Right atrium auricular region (tissue), 2 donors: ENCODE data around the gene AQP6. TPM values are rescaled to one million over a fixed set of nuclear protein-coding genes. Genes with fewer than 3 reads are reported as not detected.

ENCODE experiments used
- DNase-seq: peaks from one replicate; pipeline ENCODE4 v3.0.0-alpha.2; 2019; ENCODE audit warnings: low spot score
- H3K27ac ChIP-seq, 2 donors: fragments of 200-600 bp; sonication (generic); 1 replicate in 1 of 2; 2 replicates in 1 of 2; pipeline ENCODE4 v1.5.1; 2016 to 2019
- H3K27me3 ChIP-seq, 2 donors: fragments of 200-600 bp; sonication (generic); one replicate each; pipeline versions ENCODE4 v1.5.1 to v1.6.0; 2017 to 2019
- H3K36me3 ChIP-seq: fragments of 200-600 bp; sonication (generic); one replicate; pipeline ENCODE4 v1.5.1; 2016
- H3K4me1 ChIP-seq, 2 donors: fragments of 200-600 bp; sonication (generic); one replicate each; pipeline versions ENCODE4 v1.5.1 to v1.6.0; 2017 to 2019
- H3K4me3 ChIP-seq, 2 donors: fragments of 200-600 bp; sonication (generic); 1 replicate in 1 of 2; 2 replicates in 1 of 2; pipeline ENCODE4 v1.5.1; 2017 to 2019; ENCODE audit warnings: mild to moderate bottlenecking in 1 of 2, moderate library complexity in 1 of 2
- H3K9me3 ChIP-seq, 2 donors: fragments of 200-600 bp; sonication (generic); one replicate each; pipeline ENCODE4 v1.5.1; 2019
- CTCF ChIP-seq, 2 donors: fragments of 200-600 bp; sonication (generic); IDR thresholded peaks; one replicate each; pipeline ENCODE4 v1.5.1; 2019; ENCODE audit warnings: antibody characterized with exemption in 2 of 2
- total RNA-seq, 2 donors: library from RNA; depleted of rRNA; stranded (reverse); fragments of >200 nt; gene quantifications; one replicate each; pipeline ENCODE4 v1.1.0, GENCODE V29; 2016

Gene AQP6
- total RNA-seq, 2 donors from 2014 or later, result 0.08 TPM; not detected in 1

GRCh38 chr12:49944718-49945117 lies 28.0 kb upstream of the AQP6 start:
- Histone ChIP-seq H3K4me1 (peaks cover 0 to 9% of the 10 kb centered on the region in 2 donors), H3K36me3 (no peaks in the 10 kb centered on the region), H3K9me3 (no peaks in the 10 kb centered on the region), H3K27me3 (no peaks in the 10 kb centered on the region), H3K27ac (peak overlapping the region in 1 of 2 donors; percentile 36), H3K4me3 (no peak overlapping the region)
- no peak for DNase-seq
- TF ChIP-seq CTCF (IDR thresholded peaks at IDR 0.05), result no peak

- H3K27me3 ChIP-seq, result no peaks in the 10 kb centered on the region
- no peaks in the 10 kb centered on the region for H3K36me3 ChIP-seq
- peak; percentile 90 for DNase-seq
- TF ChIP-seq CTCF (IDR thresholded peaks at IDR 0.05), result peak; percentile 87 to 91
- peak overlapping the region; percentile 6 to 41 for H3K4me3 ChIP-seq
- no peaks in the 10 kb centered on the region for H3K9me3 ChIP-seq
- peaks cover 0 to 9% of the 10 kb centered on the region in 2 donors for H3K4me1 ChIP-seq
- H3K27ac ChIP-seq, result peak overlapping the region; percentile 28 to 36
These were observed 27.2 kb upstream of the AQP6 start for GRCh38 chr12:49945394-49946080.

GRCh38 chr12:49946086-49946485 lies 26.7 kb upstream of the AQP6 start:
- H3K36me3 ChIP-seq, result no peaks in the 10 kb centered on the region
- peak overlapping the region; percentile 28 to 36 for H3K27ac ChIP-seq
- no peak for DNase-seq
- TF ChIP-seq CTCF (IDR thresholded peaks at IDR 0.05), result no peak
- H3K27me3 ChIP-seq, result no peaks in the 10 kb centered on the region
- H3K9me3 ChIP-seq, result no peaks in the 10 kb centered on the region
- H3K4me3 ChIP-seq, result no peak overlapping the region
- peaks cover 0 to 9% of the 10 kb centered on the region in 2 donors for H3K4me1 ChIP-seq

GRCh38 chr12:49946497-49946896 lies 26.2 kb upstream of the AQP6 start:
- H3K4me1 ChIP-seq, result peaks cover 0 to 9% of the 10 kb centered on the region in 2 donors
- no peak for TF ChIP-seq CTCF (IDR thresholded peaks at IDR 0.05)
- DNase-seq, result no peak
- H3K27me3 ChIP-seq, result no peaks in the 10 kb centered on the region
- H3K9me3 ChIP-seq, result no peaks in the 10 kb centered on the region
- no peak overlapping the region for H3K27ac ChIP-seq
- H3K36me3 ChIP-seq, result no peaks in the 10 kb centered on the region
- H3K4me3 ChIP-seq, result no peak overlapping the region

GRCh38 chr12:49947593-49948226 lies 25.0 kb upstream of the AQP6 start:
- no peak overlapping the region for H3K4me3 ChIP-seq
- no peaks in the 10 kb centered on the region for H3K36me3 ChIP-seq
- H3K9me3 ChIP-seq, result no peaks in the 10 kb centered on the region
- no peak for TF ChIP-seq CTCF (IDR thresholded peaks at IDR 0.05)
- DNase-seq, result no peak
- no peak overlapping the region for H3K27ac ChIP-seq
- peaks cover 0 to 9% of the 10 kb centered on the region in 2 donors for H3K4me1 ChIP-seq
- H3K27me3 ChIP-seq, result no peaks in the 10 kb centered on the region
